SK-N-SH (cell line): ENCODE measurements around the gene TMEM134. TPM values are rescaled to one million over a fixed set of nuclear protein-coding genes. Genes with fewer than 3 reads are reported as not detected.

Source experiments
- CTCF ChIA-PET: fragments of 300-600, 350-600 bp; formaldehyde crosslinking; extraction: SDS; loops from one replicate; lab custom pipeline; 2021; lab: Yijun Ruan, JAX
- POLR2A ChIA-PET: fragments of 350-600 bp; sonication (Branson Sonifier 250); formaldehyde crosslinking; extraction: SDS; loops from one replicate; lab custom pipeline; 2020; ENCODE audit warnings: antibody characterized with exemption, inconsistent platforms; lab: Yijun Ruan, JAX
- DNase-seq: peaks from one replicate; pipeline ENCODE4 v3.0.0; 2012
- H2AFZ ChIP-seq: fragments of 200-600 bp; sonication (generic); 2 replicates; pipeline ENCODE4 v1.8.1; 2016; ENCODE audit warnings: antibody characterized with exemption, mild to moderate bottlenecking, low read depth
- H3F3A ChIP-seq: fragments of 200-600 bp; sonication (generic); replicated peaks from 2 replicates; pipeline ENCODE3; 2016; ENCODE audit warnings: antibody characterized with exemption, mild to moderate bottlenecking; ENCODE audit not compliant: insufficient read depth
- H3K27ac ChIP-seq, 2 experiments: fragments of 200-500 bp in 1 of 2; fragments of 200-600 bp in 1 of 2; sonication (Bioruptor generic) in 1 of 2; sonication (generic), shearing (Covaris generic) in 1 of 2; 2 replicates each; pipeline versions ENCODE4 v1.5.1 to v1.6.1; 2014 to 2016; ENCODE audit warnings: low read depth in 2 of 2, inconsistent platforms in 1 of 2, low read length in 1 of 2, mild to moderate bottlenecking in 1 of 2, mixed read lengths in 1 of 2
- H3K27me3 ChIP-seq: fragments of 200-600 bp; sonication (generic), shearing (Covaris generic); 2 replicates; pipeline ENCODE4 v1.6.1; 2016; ENCODE audit warnings: mixed run types; ENCODE audit not compliant: insufficient read depth
- H3K36me3 ChIP-seq, 2 experiments: fragments of 200-500 bp in 1 of 2; fragments of 200-600 bp in 1 of 2; sonication (Bioruptor generic) in 1 of 2; sonication (generic) in 1 of 2; replicated peaks in 1 of 2; 2 replicates each; pipeline versions ENCODE3 to v1.5.1; 2014 to 2016; ENCODE audit warnings: low read length in 1 of 2, mild to moderate bottlenecking in 1 of 2; ENCODE audit not compliant: insufficient read depth in 2 of 2, control insufficient read depth in 1 of 2
- H3K4me1 ChIP-seq, 2 experiments: fragments of 200-500 bp in 1 of 2; fragments of 200-600 bp in 1 of 2; sonication (Bioruptor generic) in 1 of 2; sonication (generic), shearing (Covaris generic) in 1 of 2; 2 replicates each; pipeline versions ENCODE4 v1.5.1 to v1.6.1; 2014 to 2016; ENCODE audit warnings: low read depth in 1 of 2, low read length in 1 of 2, mixed run types in 1 of 2; ENCODE audit not compliant: insufficient read depth in 2 of 2, control insufficient read depth in 1 of 2
- H3K4me2 ChIP-seq: fragments of 200-600 bp; sonication (generic), shearing (Covaris generic); 2 replicates; pipeline ENCODE4 v1.6.1; 2017; ENCODE audit warnings: mixed run types
- H3K4me3 ChIP-seq, 2 experiments: fragments of 200-500 bp in 1 of 2; fragments of 200-600 bp in 1 of 2; sonication (Bioruptor generic) in 1 of 2; sonication (generic), shearing (Covaris generic) in 1 of 2; 2 replicates each; pipeline versions ENCODE4 v1.5.1 to v1.8.1; 2014 to 2016; ENCODE audit warnings: low read depth in 2 of 2, inconsistent platforms in 1 of 2, low read length in 1 of 2, mild to moderate bottlenecking in 1 of 2, mixed read lengths in 1 of 2, moderate library complexity in 1 of 2
- H3K79me2 ChIP-seq: fragments of 200-600 bp; sonication (generic); 2 replicates; pipeline ENCODE4 v1.8.1; 2017; ENCODE audit warnings: mild to moderate bottlenecking; ENCODE audit not compliant: insufficient read depth
- H3K9ac ChIP-seq: fragments of 200-600 bp; sonication (generic); 2 replicates; pipeline ENCODE4 v1.6.1; 2017; ENCODE audit warnings: mixed run types
- H3K9me2 ChIP-seq: fragments of 200-600 bp; sonication (generic); 2 replicates; pipeline ENCODE4 v1.6.1; 2017; ENCODE audit warnings: mixed run types
- H3K9me3 ChIP-seq: fragments of 200-600 bp; sonication (generic); 2 replicates; pipeline ENCODE4 v1.6.1; 2017; ENCODE audit warnings: mixed run types, mild to moderate bottlenecking, moderate library complexity
- H4K20me1 ChIP-seq: fragments of 200-600 bp; sonication (generic); 2 replicates; pipeline ENCODE4 v1.6.1; 2017; ENCODE audit warnings: mild to moderate bottlenecking, mixed run types; ENCODE audit not compliant: insufficient read depth
- FOSL2 ChIP-seq: IDR thresholded peaks from 2 replicates; pipeline ENCODE4 v1.4.0; 2012; ENCODE audit warnings: low read depth, mild to moderate bottlenecking, moderate library complexity, borderline replicate concordance
- MXI1 ChIP-seq: IDR thresholded peaks from 2 replicates; pipeline ENCODE4 v1.6.1; 2012; ENCODE audit warnings: mild to moderate bottlenecking, low read depth, low read length, improper control_type of control experiment
- NRF1 ChIP-seq: IDR thresholded peaks from 2 replicates; pipeline ENCODE4 v1.6.1; 2012; ENCODE audit warnings: low read depth, mild to moderate bottlenecking, low read length
- RCOR1 ChIP-seq: fragments of 150-350 bp; IDR thresholded peaks from 2 replicates; pipeline ENCODE4 v1.6.1; 2017; ENCODE audit warnings: antibody characterized with exemption, low read length
- SMC3 ChIP-seq: IDR thresholded peaks from 2 replicates; pipeline ENCODE4 v1.6.1; 2012; ENCODE audit warnings: low read depth, low read length, improper control_type of control experiment
- TEAD4 ChIP-seq: IDR thresholded peaks from 2 replicates; pipeline ENCODE4 v1.4.0; 2012; ENCODE audit warnings: mild to moderate bottlenecking, borderline replicate concordance; ENCODE audit not compliant: insufficient read depth
- YY1 ChIP-seq: IDR thresholded peaks from 2 replicates; pipeline ENCODE4 v1.4.0; 2012; ENCODE audit warnings: low read depth, mild to moderate bottlenecking
- WGBS: methylation state at CpG from one replicate; pipeline ENCODE4 v1.1.6; 2017; ENCODE audit warnings: low lambda C conversion rate; 5-methylcytosine and 5-hydroxymethylcytosine counted together
- polyA plus RNA-seq, 3 experiments: library from polyadenylated mRNA; depleted of rRNA; stranded (reverse); fragments of >200 nt; gene quantifications; 2 replicates each; pipeline ENCODE4 v1.2.3, GENCODE V29; 2012
- TF ChIP-seq, protein P1 (sequence below): fragments of 150-350 bp; IDR thresholded peaks from 2 replicates; pipeline ENCODE4 v1.6.1; 2016; ENCODE audit warnings: mild to moderate bottlenecking, low read depth, low read length
- TF ChIP-seq, protein P2 (sequence below): IDR thresholded peaks from 2 replicates; pipeline ENCODE4 v1.6.1; 2012; ENCODE audit warnings: mild to moderate bottlenecking, low read depth, low read length, moderate library complexity
- TF ChIP-seq, protein P3 (sequence below): IDR thresholded peaks from 2 replicates; pipeline ENCODE4 v1.4.0; 2012; ENCODE audit warnings: low read depth

Gene TMEM134
- polyA plus RNA-seq, 1 of the 3 experiments (the other 2 are of a cell fraction), result 132 TPM

DNA sequence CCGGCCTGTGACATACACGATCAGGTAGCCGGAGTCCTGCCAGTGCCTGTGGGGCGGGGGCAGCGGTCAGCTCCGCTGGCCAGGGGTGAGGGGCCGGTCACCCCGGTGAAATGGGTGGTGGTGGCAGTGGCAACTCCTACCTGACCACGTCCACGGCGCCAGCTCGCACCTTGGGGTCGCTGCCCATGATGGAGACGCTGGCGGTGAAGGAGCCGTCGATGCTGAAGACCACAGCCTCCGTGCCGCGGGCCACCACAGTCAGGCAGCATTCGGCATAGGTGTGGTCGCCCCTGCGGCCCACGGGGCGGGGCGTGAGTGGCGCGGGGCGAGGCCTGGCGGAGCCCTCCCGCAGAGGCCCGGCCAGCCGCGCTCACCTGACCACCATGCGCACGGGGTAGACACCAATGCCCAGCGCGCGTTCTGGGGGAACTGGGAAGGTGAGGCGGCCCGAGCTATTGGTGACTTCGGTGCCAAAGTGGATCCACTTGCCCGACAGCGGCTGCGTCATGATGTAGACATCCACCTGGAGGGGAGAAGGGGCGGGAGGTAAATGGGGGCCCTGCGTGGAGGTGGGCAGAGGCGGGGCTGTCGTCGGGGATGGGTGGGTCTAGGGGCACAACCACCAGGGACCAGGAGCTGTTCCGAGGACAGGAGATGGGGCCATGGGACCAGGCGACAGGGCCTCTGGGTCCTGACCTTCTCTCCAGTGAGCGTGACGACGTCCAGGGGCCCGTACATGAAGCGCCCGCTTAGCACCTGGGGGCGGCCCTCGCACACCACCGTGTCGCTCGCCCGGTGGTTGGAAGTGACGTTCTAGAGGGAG lies 24.7 kb upstream of the TMEM134 start:
- WGBS, result 94% methylated on average over 34 of the region's 65 CpGs
- Histone ChIP-seq H3K27me3 (no peaks in the 10 kb centered on the region), H3K27ac (no peak overlapping the region)
- TF ChIP-seq SMC3 (no peak), NRF1 (no peak), RCOR1 (no peak), TEAD4 (no peak), MXI1 (no peak), FOSL2 (no peak), YY1 (no peak)
- TF ChIP-seq, protein P1, sequence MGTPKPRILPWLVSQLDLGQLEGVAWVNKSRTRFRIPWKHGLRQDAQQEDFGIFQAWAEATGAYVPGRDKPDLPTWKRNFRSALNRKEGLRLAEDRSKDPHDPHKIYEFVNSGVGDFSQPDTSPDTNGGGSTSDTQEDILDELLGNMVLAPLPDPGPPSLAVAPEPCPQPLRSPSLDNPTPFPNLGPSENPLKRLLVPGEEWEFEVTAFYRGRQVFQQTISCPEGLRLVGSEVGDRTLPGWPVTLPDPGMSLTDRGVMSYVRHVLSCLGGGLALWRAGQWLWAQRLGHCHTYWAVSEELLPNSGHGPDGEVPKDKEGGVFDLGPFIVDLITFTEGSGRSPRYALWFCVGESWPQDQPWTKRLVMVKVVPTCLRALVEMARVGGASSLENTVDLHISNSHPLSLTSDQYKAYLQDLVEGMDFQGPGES, result no peak
- TF ChIP-seq, protein P2, sequence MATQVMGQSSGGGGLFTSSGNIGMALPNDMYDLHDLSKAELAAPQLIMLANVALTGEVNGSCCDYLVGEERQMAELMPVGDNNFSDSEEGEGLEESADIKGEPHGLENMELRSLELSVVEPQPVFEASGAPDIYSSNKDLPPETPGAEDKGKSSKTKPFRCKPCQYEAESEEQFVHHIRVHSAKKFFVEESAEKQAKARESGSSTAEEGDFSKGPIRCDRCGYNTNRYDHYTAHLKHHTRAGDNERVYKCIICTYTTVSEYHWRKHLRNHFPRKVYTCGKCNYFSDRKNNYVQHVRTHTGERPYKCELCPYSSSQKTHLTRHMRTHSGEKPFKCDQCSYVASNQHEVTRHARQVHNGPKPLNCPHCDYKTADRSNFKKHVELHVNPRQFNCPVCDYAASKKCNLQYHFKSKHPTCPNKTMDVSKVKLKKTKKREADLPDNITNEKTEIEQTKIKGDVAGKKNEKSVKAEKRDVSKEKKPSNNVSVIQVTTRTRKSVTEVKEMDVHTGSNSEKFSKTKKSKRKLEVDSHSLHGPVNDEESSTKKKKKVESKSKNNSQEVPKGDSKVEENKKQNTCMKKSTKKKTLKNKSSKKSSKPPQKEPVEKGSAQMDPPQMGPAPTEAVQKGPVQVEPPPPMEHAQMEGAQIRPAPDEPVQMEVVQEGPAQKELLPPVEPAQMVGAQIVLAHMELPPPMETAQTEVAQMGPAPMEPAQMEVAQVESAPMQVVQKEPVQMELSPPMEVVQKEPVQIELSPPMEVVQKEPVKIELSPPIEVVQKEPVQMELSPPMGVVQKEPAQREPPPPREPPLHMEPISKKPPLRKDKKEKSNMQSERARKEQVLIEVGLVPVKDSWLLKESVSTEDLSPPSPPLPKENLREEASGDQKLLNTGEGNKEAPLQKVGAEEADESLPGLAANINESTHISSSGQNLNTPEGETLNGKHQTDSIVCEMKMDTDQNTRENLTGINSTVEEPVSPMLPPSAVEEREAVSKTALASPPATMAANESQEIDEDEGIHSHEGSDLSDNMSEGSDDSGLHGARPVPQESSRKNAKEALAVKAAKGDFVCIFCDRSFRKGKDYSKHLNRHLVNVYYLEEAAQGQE, result no peak
- TF ChIP-seq, protein P3, sequence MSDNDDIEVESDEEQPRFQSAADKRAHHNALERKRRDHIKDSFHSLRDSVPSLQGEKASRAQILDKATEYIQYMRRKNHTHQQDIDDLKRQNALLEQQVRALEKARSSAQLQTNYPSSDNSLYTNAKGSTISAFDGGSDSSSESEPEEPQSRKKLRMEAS, result no peak
- TF ChIP-seq, all 33 proteins: peak for 0
- no peak overlapping the region for H2AFZ ChIP-seq
- H3K4me1 ChIP-seq, result no peaks in the 10 kb centered on the region
- H4K20me1 ChIP-seq, result no peaks in the 10 kb centered on the region
- no peaks in the 10 kb centered on the region for H3K79me2 ChIP-seq
- ChIA-PET POLR2A (no interaction called here), CTCF (no interaction called here)
- H3K9me2 ChIP-seq, result no peaks in the 10 kb centered on the region
- H3K4me2 ChIP-seq, result no peak overlapping the region
- no peak overlapping the region for H3K4me3 ChIP-seq
- H3F3A ChIP-seq, result peaks cover 6% of the 10 kb centered on the region
- no peak for DNase-seq
- H3K9me3 ChIP-seq, result no peaks in the 10 kb centered on the region
- H3K36me3 ChIP-seq, result peaks cover 0 to 42% of the 10 kb centered on the region in 2 experiments
- H3K9ac ChIP-seq, result no peak overlapping the region
